Measurements from ENCODE around the gene ASB3.
"Not testable (repeated sequence)": the region's sequence is repeated elsewhere in the genome, so short reads cannot be mapped to it uniquely, and the experiment has no call there.

Gene ASB3, protein sequence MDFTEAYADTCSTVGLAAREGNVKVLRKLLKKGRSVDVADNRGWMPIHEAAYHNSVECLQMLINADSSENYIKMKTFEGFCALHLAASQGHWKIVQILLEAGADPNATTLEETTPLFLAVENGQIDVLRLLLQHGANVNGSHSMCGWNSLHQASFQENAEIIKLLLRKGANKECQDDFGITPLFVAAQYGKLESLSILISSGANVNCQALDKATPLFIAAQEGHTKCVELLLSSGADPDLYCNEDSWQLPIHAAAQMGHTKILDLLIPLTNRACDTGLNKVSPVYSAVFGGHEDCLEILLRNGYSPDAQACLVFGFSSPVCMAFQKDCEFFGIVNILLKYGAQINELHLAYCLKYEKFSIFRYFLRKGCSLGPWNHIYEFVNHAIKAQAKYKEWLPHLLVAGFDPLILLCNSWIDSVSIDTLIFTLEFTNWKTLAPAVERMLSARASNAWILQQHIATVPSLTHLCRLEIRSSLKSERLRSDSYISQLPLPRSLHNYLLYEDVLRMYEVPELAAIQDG

DNA sequence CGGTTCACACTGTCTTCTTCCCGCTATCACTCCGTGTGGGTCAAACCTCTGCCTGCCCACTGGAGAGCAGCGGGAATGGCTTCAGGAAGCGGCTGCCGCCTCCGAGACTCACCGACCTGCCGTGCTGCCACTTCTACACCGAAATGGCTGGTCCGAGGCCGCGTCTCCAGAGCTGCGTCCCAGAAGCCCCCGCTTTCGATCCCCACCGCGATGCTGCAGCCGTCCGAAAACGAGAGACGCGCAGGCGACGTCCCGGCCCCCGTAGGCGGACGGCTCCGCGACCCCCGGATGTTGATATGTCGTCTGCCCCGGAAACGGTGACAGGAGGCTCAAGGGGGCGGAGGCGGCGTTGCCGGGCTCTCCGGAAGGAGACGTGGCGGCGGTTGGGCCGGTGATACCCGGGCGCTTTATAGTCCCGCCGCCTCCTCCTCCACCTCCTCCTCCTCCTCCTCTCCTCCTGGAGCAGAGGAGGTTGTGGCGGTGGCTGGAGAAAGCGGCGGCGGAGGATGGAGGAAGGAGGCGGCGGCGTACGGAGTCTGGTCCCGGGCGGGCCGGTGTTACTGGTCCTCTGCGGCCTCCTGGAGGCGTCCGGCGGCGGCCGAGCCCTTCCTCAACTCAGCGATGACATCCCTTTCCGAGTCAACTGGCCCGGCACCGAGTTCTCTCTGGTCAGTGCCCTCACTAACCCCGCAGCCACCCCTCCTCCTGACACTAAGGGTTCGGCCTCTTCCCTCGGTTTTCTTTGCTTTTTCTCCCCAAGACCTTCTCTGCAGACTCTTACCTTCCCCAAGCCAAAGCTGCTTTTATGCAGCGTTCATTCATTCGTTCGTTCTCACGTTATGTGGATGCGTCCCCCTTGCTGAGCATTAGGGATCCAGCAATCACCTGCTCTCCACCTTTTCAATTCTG is at the start of gene ASB3, which contains the start of gene ERLEC1:
Gene ASB3, minus strand, starts transcription at position 249 of the 909 bp plus-strand sequence. CDS start 21,381 bp downstream, outside the sequence.
Gene ERLEC1, plus strand, starts transcription at position 340 of the 909 bp plus-strand sequence. Its CDS starts 167 bp downstream, at position 507.
- peak within 1 kb of the TSS; percentile 85 for H2AFZ ChIP-seq (ENCODE audit: low read depth)
- H4K20me1 ChIP-seq (ENCODE audit: insufficient read depth) = no peaks in the 10 kb centered on the region
- peak within 1 kb of the TSS; percentile 58 for H3K4me3 ChIP-seq (IDR thresholded peaks at IDR 0.05; ENCODE audit: insufficient read depth, low read depth, low read length)
- peak within 1 kb of the TSS; percentile 97 for H3K4me2 ChIP-seq
- H3K27me3 ChIP-seq (ENCODE audit: insufficient read depth, low read depth) = no peaks in the 10 kb centered on the region
- peaks cover 86% of the 10 kb centered on the region for H3K79me2 ChIP-seq (ENCODE audit: insufficient read depth, low read depth)
- H3K9ac ChIP-seq = peak within 1 kb of the TSS; percentile 83
- H3K27ac ChIP-seq = peak within 1 kb of the TSS; percentile 70
- H3K4me1 ChIP-seq (ENCODE audit: low read depth, poor library complexity, severe bottlenecking) = peaks cover 57% of the 10 kb centered on the region
- no peaks in the 10 kb centered on the region for H3K36me3 ChIP-seq (ENCODE audit: insufficient read depth)
- no peak for TF ChIP-seq CTCF (conservative IDR thresholded peaks at IDR 0.05; ENCODE audit: low read depth, low read length)

- H3K36me3 ChIP-seq (ENCODE audit: insufficient read depth); H3K4me3 ChIP-seq (IDR thresholded peaks at IDR 0.05; ENCODE audit: insufficient read depth, low read depth, low read length); H3K4me2 ChIP-seq; H3K27ac ChIP-seq; H3K4me1 ChIP-seq (ENCODE audit: low read depth, poor library complexity, severe bottlenecking); H4K20me1 ChIP-seq (ENCODE audit: insufficient read depth); H3K27me3 ChIP-seq (ENCODE audit: insufficient read depth, low read depth); H2AFZ ChIP-seq (ENCODE audit: low read depth); H3K79me2 ChIP-seq (ENCODE audit: insufficient read depth, low read depth); H3K9ac ChIP-seq: not testable (repeated sequence)
Observed at GRCh38 chr2:53829980-53830290, 43.2 kb upstream of the ASB3 start.

DNA sequence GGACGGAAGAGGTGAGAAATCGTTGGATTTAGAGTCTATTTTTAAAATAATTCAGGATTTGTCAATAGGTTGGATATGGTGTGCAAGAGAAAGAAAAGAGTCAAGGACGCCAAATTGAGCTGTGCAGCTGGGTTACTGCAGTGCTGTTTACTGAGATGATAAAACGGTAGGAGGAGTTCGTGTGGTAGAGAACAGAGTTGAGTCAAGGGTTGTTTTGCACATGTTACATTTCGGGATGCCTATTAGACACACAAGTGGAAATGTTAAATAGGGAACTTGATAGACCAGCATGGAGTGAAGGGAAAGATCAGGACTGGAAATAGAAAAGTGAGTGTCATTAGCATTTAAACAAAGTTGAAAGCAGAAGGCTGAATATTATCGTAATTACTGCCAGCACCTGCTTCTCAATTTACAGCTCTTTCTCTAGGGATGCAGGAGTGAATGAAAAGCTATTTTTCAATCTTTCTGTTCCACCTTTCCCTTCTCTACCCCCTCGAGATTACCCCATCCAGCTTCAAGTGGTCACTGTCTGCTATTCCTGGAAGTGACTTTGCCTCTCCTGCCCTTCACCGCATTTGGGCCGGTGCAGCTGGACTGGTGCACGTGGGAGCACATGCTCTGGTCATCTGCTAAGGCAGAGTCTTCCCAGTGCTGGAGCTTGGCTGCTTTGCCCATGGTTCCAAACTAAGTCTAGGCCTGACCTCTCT is 42.7 kb upstream of the ASB3 start:
- Histone ChIP-seq H3K4me2 (no peak overlapping the region), H3K4me3 (IDR thresholded peaks at IDR 0.05; ENCODE audit: insufficient read depth, low read depth, low read length) (no peak overlapping the region), H3K79me2 (ENCODE audit: insufficient read depth, low read depth) (no peaks in the 10 kb centered on the region), H2AFZ (ENCODE audit: low read depth) (no peak overlapping the region), H3K27ac (no peak overlapping the region), H4K20me1 (ENCODE audit: insufficient read depth) (no peaks in the 10 kb centered on the region), H3K36me3 (ENCODE audit: insufficient read depth) (no peaks in the 10 kb centered on the region), H3K9ac (no peak overlapping the region), H3K27me3 (ENCODE audit: insufficient read depth, low read depth) (no peaks in the 10 kb centered on the region), H3K4me1 (ENCODE audit: low read depth, poor library complexity, severe bottlenecking) (no peaks in the 10 kb centered on the region)
- no peak for TF ChIP-seq CTCF (conservative IDR thresholded peaks at IDR 0.05; ENCODE audit: low read depth, low read length)

DNA sequence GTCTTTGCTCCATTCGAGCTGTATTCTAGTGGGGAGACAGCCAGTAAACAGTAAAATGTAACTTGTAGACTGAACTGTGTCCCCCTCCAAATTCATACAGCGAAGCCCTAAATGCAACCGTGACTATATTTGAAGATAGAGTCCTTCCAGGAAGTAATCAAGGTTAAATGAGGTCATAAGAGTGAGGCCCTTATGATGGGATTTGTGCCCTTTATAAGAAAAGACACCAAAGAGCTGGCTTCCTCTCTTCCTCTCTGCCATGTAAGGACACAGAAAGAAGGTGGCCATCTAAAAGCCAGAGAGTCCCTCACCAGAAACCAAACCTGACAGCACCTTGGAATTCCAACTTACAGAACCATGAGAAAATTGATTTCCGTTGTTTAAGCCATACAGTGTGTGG is 41.6 kb upstream of the ASB3 start:
- no peak overlapping the region for H3K4me3 ChIP-seq (IDR thresholded peaks at IDR 0.05; ENCODE audit: insufficient read depth, low read depth, low read length)
- no peak overlapping the region for H3K9ac ChIP-seq
- H2AFZ ChIP-seq (ENCODE audit: low read depth) = no peak overlapping the region
- H3K4me1 ChIP-seq (ENCODE audit: low read depth, poor library complexity, severe bottlenecking) = no peaks in the 10 kb centered on the region
- no peak overlapping the region for H3K27ac ChIP-seq
- TF ChIP-seq CTCF (conservative IDR thresholded peaks at IDR 0.05; ENCODE audit: low read depth, low read length) = no peak
- no peaks in the 10 kb centered on the region for H4K20me1 ChIP-seq (ENCODE audit: insufficient read depth)
- H3K4me2 ChIP-seq = no peak overlapping the region
- H3K27me3 ChIP-seq (ENCODE audit: insufficient read depth, low read depth) = no peaks in the 10 kb centered on the region
- no peaks in the 10 kb centered on the region for H3K79me2 ChIP-seq (ENCODE audit: insufficient read depth, low read depth)
- H3K36me3 ChIP-seq (ENCODE audit: insufficient read depth) = no peaks in the 10 kb centered on the region
